AG04449 (cell line): ENCODE measurements around the gene KIFC3.

Source experiments
- CTCF ChIA-PET: fragments of 350-600 bp; formaldehyde crosslinking; extraction: SDS; loops from one replicate; lab custom pipeline; 2021; ENCODE audit warnings: antibody characterized with exemption; lab: Yijun Ruan, JAX
- POLR2A ChIA-PET: fragments of 400-600, 350-600 bp; formaldehyde crosslinking; extraction: SDS; loops from one replicate; lab custom pipeline; 2020; ENCODE audit warnings: antibody characterized with exemption, inconsistent platforms; lab: Yijun Ruan, JAX
- DNase-seq: peaks from one replicate; pipeline ENCODE4 v3.0.0-alpha.2; 2010; ENCODE audit warnings: low read depth, low spot score
- H3K4me3 ChIP-seq: 2 replicates; pipeline ENCODE4 v1.5.1; 2011; ENCODE audit warnings: low read depth, mild to moderate bottlenecking, control low read depth, low read length
- CTCF ChIP-seq: IDR thresholded peaks from one replicate; pipeline ENCODE4 v1.5.1; 2011; ENCODE audit warnings: mild to moderate bottlenecking, moderate library complexity, low read length, control low read depth, inconsistent platforms; ENCODE audit not compliant: insufficient read depth; ENCODE audit errors: missing control alignments

Gene KIFC3

GRCh38 chr16:57728336-57729181, 73.7 kb downstream of the KIFC3 start:
- CTCF ChIA-PET, result interaction anchor here (1.0 to 1.9 kb wide), 2 partner anchors 8 to 152 kb away, joined by 3 to 8 read pairs; no protein-coding TSS in a partner anchor
- no peak for DNase-seq
- POLR2A ChIA-PET, result no interaction called here
- TF ChIP-seq CTCF, result no peak
- no peak overlapping the region for H3K4me3 ChIP-seq

GRCh38 chr16:57727610-57728009, 74.7 kb downstream of the KIFC3 start:
- no peak for TF ChIP-seq CTCF
- H3K4me3 ChIP-seq, result no peak overlapping the region
- CTCF ChIA-PET, result interaction anchor here (1.0 to 1.9 kb wide), 2 partner anchors 9 to 151 kb away, joined by 3 to 8 read pairs; no protein-coding TSS in a partner anchor
- no peak for DNase-seq
- POLR2A ChIA-PET, result no interaction called here

GRCh38 chr16:57726433-57726947, 75.8 kb downstream of the KIFC3 start:
- H3K4me3 ChIP-seq, result no peak overlapping the region
- ChIA-PET CTCF (interaction anchor here (1.1 to 1.9 kb wide), 3 partner anchors 9 to 152 kb away, joined by 3 to 8 read pairs (median 4); partner anchors contain the start of gene KATNB1), POLR2A (no interaction called here)
- TF ChIP-seq CTCF, result no peak
- DNase-seq, result no peak

- no peak overlapping the region for H3K4me3 ChIP-seq
- TF ChIP-seq CTCF, result no peak
- DNase-seq, result no peak
- ChIA-PET POLR2A (no interaction called here), CTCF (interaction anchor here (1.1 to 1.4 kb wide), 2 partner anchors 10 to 151 kb away, joined by 3 to 4 read pairs; partner anchors contain the start of gene KATNB1)
Observed at GRCh38 chr16:57725976-57726375, 76.3 kb downstream of the KIFC3 start.

GRCh38 chr16:57725554-57725953, 76.7 kb downstream of the KIFC3 start:
- no peak for TF ChIP-seq CTCF
- ChIA-PET POLR2A (no interaction called here), CTCF (interaction anchor here (3.1 kb wide), 1 partner anchor 77 kb away, joined by 12 read pairs; no protein-coding TSS in a partner anchor)
- no peak for DNase-seq
- no peak overlapping the region for H3K4me3 ChIP-seq

GRCh38 chr16:57725151-57725550, 77.1 kb downstream of the KIFC3 start:
- no peak for TF ChIP-seq CTCF
- no peak for DNase-seq
- POLR2A ChIA-PET, result no interaction called here
- no peak overlapping the region for H3K4me3 ChIP-seq
- CTCF ChIA-PET, result interaction anchor here (0.9 to 3.1 kb wide), 2 partner anchors 11 to 77 kb away, joined by 6 to 12 read pairs; partner anchors contain the start of gene KATNB1
